ENCODE data around the gene RPS26.

DNA sequence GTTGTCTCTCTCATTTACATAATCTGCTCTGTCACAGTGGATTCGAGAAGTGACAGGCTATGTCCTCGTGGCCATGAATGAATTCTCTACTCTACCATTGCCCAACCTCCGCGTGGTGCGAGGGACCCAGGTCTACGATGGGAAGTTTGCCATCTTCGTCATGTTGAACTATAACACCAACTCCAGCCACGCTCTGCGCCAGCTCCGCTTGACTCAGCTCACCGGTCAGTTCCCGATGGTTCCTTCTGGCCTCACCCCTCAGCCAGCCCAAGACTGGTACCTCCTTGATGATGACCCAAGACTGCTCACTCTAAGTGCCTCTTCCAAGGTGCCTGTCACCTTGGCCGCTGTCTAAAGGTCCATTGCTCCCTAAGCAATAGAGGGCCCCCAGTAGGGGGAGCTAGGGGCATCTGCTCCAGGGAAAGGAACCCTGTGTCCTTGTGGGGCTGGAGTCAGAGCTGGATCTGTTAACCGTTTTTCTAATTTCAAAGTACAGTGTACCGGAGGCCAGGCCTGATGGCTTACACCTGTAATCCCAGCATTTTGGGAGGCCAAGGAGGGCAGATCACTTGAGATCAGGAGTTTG, 43.3 kb downstream of the RPS26 start:
- TF ChIP-seq, protein P1, sequence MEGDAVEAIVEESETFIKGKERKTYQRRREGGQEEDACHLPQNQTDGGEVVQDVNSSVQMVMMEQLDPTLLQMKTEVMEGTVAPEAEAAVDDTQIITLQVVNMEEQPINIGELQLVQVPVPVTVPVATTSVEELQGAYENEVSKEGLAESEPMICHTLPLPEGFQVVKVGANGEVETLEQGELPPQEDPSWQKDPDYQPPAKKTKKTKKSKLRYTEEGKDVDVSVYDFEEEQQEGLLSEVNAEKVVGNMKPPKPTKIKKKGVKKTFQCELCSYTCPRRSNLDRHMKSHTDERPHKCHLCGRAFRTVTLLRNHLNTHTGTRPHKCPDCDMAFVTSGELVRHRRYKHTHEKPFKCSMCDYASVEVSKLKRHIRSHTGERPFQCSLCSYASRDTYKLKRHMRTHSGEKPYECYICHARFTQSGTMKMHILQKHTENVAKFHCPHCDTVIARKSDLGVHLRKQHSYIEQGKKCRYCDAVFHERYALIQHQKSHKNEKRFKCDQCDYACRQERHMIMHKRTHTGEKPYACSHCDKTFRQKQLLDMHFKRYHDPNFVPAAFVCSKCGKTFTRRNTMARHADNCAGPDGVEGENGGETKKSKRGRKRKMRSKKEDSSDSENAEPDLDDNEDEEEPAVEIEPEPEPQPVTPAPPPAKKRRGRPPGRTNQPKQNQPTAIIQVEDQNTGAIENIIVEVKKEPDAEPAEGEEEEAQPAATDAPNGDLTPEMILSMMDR (IDR thresholded peaks at IDR 0.05) = no peak
- TF ChIP-seq POLR2A (IDR thresholded peaks at IDR 0.05) (no peak), EP300 (IDR thresholded peaks at IDR 0.05) (no peak), POLR2AphosphoS5 (IDR thresholded peaks at IDR 0.05) (no peak)

Measured in gastroesophageal sphincter (tissue), 3 donors.